HCT116 (cell line): Measurements from ENCODE around the gene SEC24D. TPM values are rescaled to one million over a fixed set of nuclear protein-coding genes. Genes with fewer than 3 reads are reported as not detected.

Experiments
- ATAC-seq: fragments of 200-7000 bp; cut with Tn5 transposase; 2 replicates; pipeline ENCODE4 v1.9.1; 2020; ENCODE audit warnings: mild to moderate bottlenecking, moderate library complexity
- BruUV-seq: library from RNA; stranded (reverse); fragments of 400-500 nt; replicated peaks from 2 replicates; lab custom pipeline; 2021; lab: Mats Ljungman, UMichigan
- CTCF ChIA-PET: fragments of 300-600 bp; sonication (Branson Sonifier 250); formaldehyde crosslinking; loops from one replicate; lab custom pipeline; 2021; ENCODE audit warnings: antibody characterized with exemption; lab: Charles Lee
- POLR2A ChIA-PET: fragments of 300-600, 350-600 bp; sonication (Branson Sonifier 250); formaldehyde crosslinking; loops from one replicate; lab custom pipeline; 2021; ENCODE audit warnings: antibody characterized with exemption; lab: Charles Lee
- RAD21 ChIA-PET, 2 experiments: fragments of 300-600 bp; sonication (Branson Sonifier 250); formaldehyde crosslinking; loops; one replicate each; lab custom pipeline; 2023; ENCODE audit warnings: low total read pairs in 2 of 2; ENCODE audit not compliant: uncharacterized antibody in 2 of 2, unreplicated experiment in 2 of 2, low non-redundant PET in 1 of 2; lab: Charles Lee
- DNase-seq: peaks from one replicate; pipeline ENCODE4 v3.0.0-alpha.2; 2010; ENCODE audit warnings: low read depth, low spot score
- H2AFZ ChIP-seq: fragments of 200-600 bp; shearing (Covaris generic), sonication (generic); 2 replicates; pipeline ENCODE4 v1.6.1; 2017; ENCODE audit warnings: low read depth, mixed run types, mixed read lengths, antibody characterized with exemption, low read length; ENCODE audit not compliant: poor library complexity, severe bottlenecking
- H3K27ac ChIP-seq: 2 replicates; pipeline ENCODE4 v1.5.1; 2012; ENCODE audit warnings: low read depth, low read length
- H3K27me3 ChIP-seq: fragments of 200-600 bp; sonication (generic); 2 replicates; pipeline ENCODE4 v1.6.1; 2016; ENCODE audit warnings: mixed run types, low read length, mixed read lengths; ENCODE audit not compliant: insufficient read depth
- H3K36me3 ChIP-seq, 2 experiments: fragments of 200-500 bp in 1 of 2; fragments of 200-600 bp in 1 of 2; sonication (Bioruptor generic) in 1 of 2; sonication (generic) in 1 of 2; 2 replicates each; pipeline versions ENCODE4 v1.5.1 to v1.6.1; 2014 to 2016; ENCODE audit warnings: low read length in 2 of 2, inconsistent platforms in 1 of 2, mixed read lengths in 1 of 2, mixed run types in 1 of 2; ENCODE audit not compliant: insufficient read depth in 2 of 2, control insufficient read depth in 1 of 2
- H3K4me1 ChIP-seq, 2 experiments: fragments of 200-600 bp in 1 of 2; sonication (generic) in 1 of 2; 2 replicates each; pipeline versions ENCODE4 v1.5.1 to v1.6.1; 2012 to 2017; ENCODE audit warnings: low read length in 2 of 2, inconsistent platforms in 1 of 2, mild to moderate bottlenecking in 1 of 2, mixed read lengths in 1 of 2, mixed run types in 1 of 2, moderate library complexity in 1 of 2; ENCODE audit not compliant: insufficient read depth in 2 of 2, control insufficient read depth in 1 of 2
- H3K4me2 ChIP-seq: fragments of 200-600 bp; sonication (generic); 2 replicates; pipeline ENCODE4 v1.6.1; 2017; ENCODE audit warnings: mixed run types, low read length, mixed read lengths
- H3K4me3 ChIP-seq, 2 experiments: fragments of 200-600 bp in 1 of 2; sonication (generic) in 1 of 2; replicated peaks in 1 of 2; 2 replicates each; pipeline ENCODE4 v1.5.1; 2011 to 2016; ENCODE audit warnings: low read length in 2 of 2, control low read depth in 1 of 2, low read depth in 1 of 2, mild to moderate bottlenecking in 1 of 2, mixed read lengths in 1 of 2, mixed run types in 1 of 2
- H3K79me2 ChIP-seq: fragments of 200-600 bp; sonication (generic); 2 replicates; pipeline ENCODE4 v1.6.1; 2017; ENCODE audit warnings: mild to moderate bottlenecking, mixed run types, low read length, moderate library complexity, mixed read lengths; ENCODE audit not compliant: insufficient read depth
- H3K9ac ChIP-seq: fragments of 200-600 bp; sonication (generic); 2 replicates; pipeline ENCODE4 v1.6.1; 2016; ENCODE audit warnings: low read length, mixed read lengths
- H3K9me2 ChIP-seq: fragments of 200-600 bp; sonication (generic), shearing (Covaris generic); 2 replicates; pipeline ENCODE4 v1.6.1; 2017; ENCODE audit warnings: mixed run types, mild to moderate bottlenecking, moderate library complexity; ENCODE audit not compliant: insufficient read depth
- H3K9me3 ChIP-seq, 2 experiments: fragments of 200-500 bp in 1 of 2; fragments of 200-600 bp in 1 of 2; sonication (Bioruptor generic) in 1 of 2; sonication (generic) in 1 of 2; 2 replicates each; pipeline ENCODE4 v1.6.1; 2014 to 2017; ENCODE audit warnings: low read length in 2 of 2, mixed read lengths in 2 of 2, inconsistent platforms in 1 of 2, low read depth in 1 of 2, mild to moderate bottlenecking in 1 of 2, mixed run types in 1 of 2, moderate library complexity in 1 of 2; ENCODE audit not compliant: control insufficient read depth in 1 of 2, insufficient read depth in 1 of 2
- H4K20me1 ChIP-seq: fragments of 200-600 bp; sonication (generic), shearing (Covaris generic); 2 replicates; pipeline ENCODE4 v1.6.1; 2017; ENCODE audit warnings: mixed run types, mild to moderate bottlenecking, moderate library complexity; ENCODE audit not compliant: insufficient read depth
- CEBPB ChIP-seq: IDR thresholded peaks from 2 replicates; pipeline ENCODE4 v1.6.1; 2012; ENCODE audit warnings: low read depth
- EGR1 ChIP-seq: IDR thresholded peaks from 2 replicates; pipeline ENCODE4 v1.6.1; 2012; ENCODE audit warnings: low read depth
- ELF1 ChIP-seq: IDR thresholded peaks from 2 replicates; pipeline ENCODE4 v1.6.1; 2012; ENCODE audit warnings: low read depth, borderline replicate concordance
- EZH2 ChIP-seq: fragments of 200-600 bp; sonication (generic); IDR thresholded peaks from 2 replicates; pipeline ENCODE4 v1.6.1; 2017; ENCODE audit warnings: antibody characterized with exemption, mixed run types
- FOSL1 ChIP-seq: IDR thresholded peaks from 2 replicates; pipeline ENCODE4 v1.6.1; 2012; ENCODE audit warnings: low read depth
- MAX ChIP-seq: IDR thresholded peaks from 2 replicates; pipeline ENCODE4 v1.6.1; 2012
- POLR2A ChIP-seq: IDR thresholded peaks from 2 replicates; pipeline ENCODE4 v1.7.0; 2011; ENCODE audit warnings: borderline replicate concordance; ENCODE audit not compliant: insufficient read depth, insufficient read length; ENCODE audit errors: extremely low read depth
- POLR2AphosphoS5 ChIP-seq: IDR thresholded peaks from 2 replicates; pipeline ENCODE4 v1.6.1; 2011; ENCODE audit warnings: mild to moderate bottlenecking, low read depth, low read length, moderate library complexity
- RAD21 ChIP-seq: IDR thresholded peaks from 2 replicates; pipeline ENCODE4 v1.6.1; 2012; ENCODE audit warnings: low read depth, mild to moderate bottlenecking
- YY1 ChIP-seq: IDR thresholded peaks from 2 replicates; pipeline ENCODE4 v1.6.1; 2011; ENCODE audit warnings: low read length, low read depth, moderate library complexity, mild to moderate bottlenecking; ENCODE audit not compliant: insufficient replicate concordance; ENCODE audit errors: extremely low read depth
- ZFX ChIP-seq: fragments of 450-650 bp; IDR thresholded peaks from 2 replicates; pipeline ENCODE4 v1.6.1; 2017
- ZNF274 ChIP-seq: fragments of 200-500 bp; sonication (Bioruptor generic); IDR thresholded peaks from 2 replicates; pipeline ENCODE4 v1.6.1; 2014; ENCODE audit warnings: mild to moderate bottlenecking, low read depth, low read length, inconsistent platforms
- intact Hi-C: fragments of 100-400 bp; cut with micrococcal nuclease; formaldehyde crosslinking; loops from 2 replicates; pipeline ENCODE4 v1.10.0; 2022
- total RNA-seq: library from RNA; stranded (reverse); gene quantifications from one replicate; pipeline ENCODE4 v1.2.1, GENCODE V29; 2021; ENCODE audit not compliant: unreplicated experiment
- TF ChIP-seq, protein P1 (sequence below): IDR thresholded peaks from 2 replicates; pipeline ENCODE4 v1.6.1; 2012; ENCODE audit warnings: low read depth

The SEC24D gene
- total RNA-seq, 1 experiment from 2014 or later = 28.5 TPM

DNA sequence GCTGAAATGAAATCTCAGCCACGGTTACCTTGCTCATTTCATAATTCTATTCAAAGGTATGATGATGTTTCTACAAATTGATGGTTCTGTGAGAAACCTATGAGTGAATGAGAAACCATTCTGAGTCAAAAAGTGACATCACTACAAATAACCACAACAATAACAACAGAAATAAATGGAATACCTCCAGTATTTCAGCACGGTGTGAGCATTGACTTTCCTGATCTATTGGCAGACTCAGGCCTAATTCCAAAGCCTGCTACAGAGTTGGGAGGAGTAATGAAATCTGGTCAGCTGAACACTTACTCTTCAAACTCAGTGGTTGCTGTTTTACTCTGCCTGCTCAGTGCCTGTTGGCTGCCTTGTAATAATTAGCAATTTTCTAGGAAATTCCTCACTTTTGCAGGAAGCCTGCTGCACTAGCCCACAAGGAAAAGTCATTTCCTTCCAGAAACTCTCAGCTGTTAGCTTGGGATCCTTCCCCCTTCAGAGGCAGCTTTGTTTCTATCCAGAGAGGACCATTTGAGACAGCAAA lies 33.9 kb upstream of the SEC24D start:
- H3K9me3 ChIP-seq = no peaks in the 10 kb centered on the region
- ATAC-seq = no peak
- no peak for DNase-seq
- peak overlapping the region; percentile 70 for H2AFZ ChIP-seq
- no peak overlapping the region for H3K9ac ChIP-seq
- no peaks in the 10 kb centered on the region for H3K36me3 ChIP-seq
- no peak overlapping the region for H3K4me3 ChIP-seq
- POLR2A ChIA-PET = no interaction called here
- peaks cover 0 to 8% of the 10 kb centered on the region in 2 experiments; a peak in 1 of 4 replicates for H3K4me1 ChIP-seq
- no peaks in the 10 kb centered on the region for H3K9me2 ChIP-seq
- CTCF ChIA-PET = no interaction called here
- no peak for TF ChIP-seq FOSL1
- TF ChIP-seq POLR2A = no peak
- TF ChIP-seq ZFX = no peak
- TF ChIP-seq EZH2 = no peak
- TF ChIP-seq, protein P1, sequence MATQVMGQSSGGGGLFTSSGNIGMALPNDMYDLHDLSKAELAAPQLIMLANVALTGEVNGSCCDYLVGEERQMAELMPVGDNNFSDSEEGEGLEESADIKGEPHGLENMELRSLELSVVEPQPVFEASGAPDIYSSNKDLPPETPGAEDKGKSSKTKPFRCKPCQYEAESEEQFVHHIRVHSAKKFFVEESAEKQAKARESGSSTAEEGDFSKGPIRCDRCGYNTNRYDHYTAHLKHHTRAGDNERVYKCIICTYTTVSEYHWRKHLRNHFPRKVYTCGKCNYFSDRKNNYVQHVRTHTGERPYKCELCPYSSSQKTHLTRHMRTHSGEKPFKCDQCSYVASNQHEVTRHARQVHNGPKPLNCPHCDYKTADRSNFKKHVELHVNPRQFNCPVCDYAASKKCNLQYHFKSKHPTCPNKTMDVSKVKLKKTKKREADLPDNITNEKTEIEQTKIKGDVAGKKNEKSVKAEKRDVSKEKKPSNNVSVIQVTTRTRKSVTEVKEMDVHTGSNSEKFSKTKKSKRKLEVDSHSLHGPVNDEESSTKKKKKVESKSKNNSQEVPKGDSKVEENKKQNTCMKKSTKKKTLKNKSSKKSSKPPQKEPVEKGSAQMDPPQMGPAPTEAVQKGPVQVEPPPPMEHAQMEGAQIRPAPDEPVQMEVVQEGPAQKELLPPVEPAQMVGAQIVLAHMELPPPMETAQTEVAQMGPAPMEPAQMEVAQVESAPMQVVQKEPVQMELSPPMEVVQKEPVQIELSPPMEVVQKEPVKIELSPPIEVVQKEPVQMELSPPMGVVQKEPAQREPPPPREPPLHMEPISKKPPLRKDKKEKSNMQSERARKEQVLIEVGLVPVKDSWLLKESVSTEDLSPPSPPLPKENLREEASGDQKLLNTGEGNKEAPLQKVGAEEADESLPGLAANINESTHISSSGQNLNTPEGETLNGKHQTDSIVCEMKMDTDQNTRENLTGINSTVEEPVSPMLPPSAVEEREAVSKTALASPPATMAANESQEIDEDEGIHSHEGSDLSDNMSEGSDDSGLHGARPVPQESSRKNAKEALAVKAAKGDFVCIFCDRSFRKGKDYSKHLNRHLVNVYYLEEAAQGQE = no peak
- TF ChIP-seq MAX = no peak
- no peak for TF ChIP-seq YY1
- no peak for TF ChIP-seq ELF1
- TF ChIP-seq RAD21 = no peak
- no peak for TF ChIP-seq ZNF274
- TF ChIP-seq CEBPB = no peak
- no peak for TF ChIP-seq POLR2AphosphoS5
- no peak for TF ChIP-seq EGR1
- intact Hi-C loops = no loop called here
- RAD21 ChIA-PET = no interaction called here
- H3K4me2 ChIP-seq = no peak overlapping the region
- H3K79me2 ChIP-seq = no peaks in the 10 kb centered on the region
- no TSS peak for BruUV-seq
- H4K20me1 ChIP-seq = no peaks in the 10 kb centered on the region
- no peak overlapping the region for H3K27ac ChIP-seq
- no peaks in the 10 kb centered on the region for H3K27me3 ChIP-seq
